GM18502 (cell line): ENCODE data around the gene SHC4.

ENCODE experiments used
- ATAC-seq: cut with Tn5 transposase; IDR thresholded peaks from one replicate; pipeline ENCODE4 v1.9.1; 2021; ENCODE audit warnings: mild to moderate bottlenecking; ENCODE audit not compliant: unreplicated experiment, poor library complexity

The SHC4 gene

GRCh38 chr15:48775546-48775945 is 188.2 kb downstream of the SHC4 start:
- no peak for ATAC-seq

- no peak for ATAC-seq
Observed at GRCh38 chr15:48774484-48774883, 189.2 kb downstream of the SHC4 start.
